Hepatocyte (in vitro differentiated cells): Measurements from ENCODE around the gene MID1. TPM values are rescaled to one million over a fixed set of nuclear protein-coding genes. Genes with fewer than 3 reads are reported as not detected.

Experiments
- DNase-seq: peaks from one replicate; pipeline ENCODE4 v3.0.0-alpha.2; 2016; ENCODE audit warnings: low spot score
- H2AFZ ChIP-seq: fragments of 200-600 bp; sonication (generic); 2 replicates; pipeline ENCODE4 v1.6.0; 2016; ENCODE audit warnings: antibody characterized with exemption, mild to moderate bottlenecking
- H3K27ac ChIP-seq: fragments of 200-600 bp; sonication (generic); 2 replicates; pipeline ENCODE4 v1.5.1; 2016; ENCODE audit warnings: mild to moderate bottlenecking
- H3K27me3 ChIP-seq: fragments of 200-600 bp; sonication (generic); 2 replicates; pipeline ENCODE4 v1.6.1; 2016
- H3K36me3 ChIP-seq: fragments of 200-600 bp; sonication (generic); replicated peaks from 2 replicates; pipeline ENCODE4 v1.5.1; 2016; ENCODE audit warnings: low read depth; ENCODE audit not compliant: insufficient read depth
- H3K4me1 ChIP-seq: fragments of 200-600 bp; sonication (generic); 2 replicates; pipeline ENCODE4 v1.5.1; 2016; ENCODE audit warnings: mild to moderate bottlenecking, moderate library complexity; ENCODE audit not compliant: insufficient read depth
- H3K4me2 ChIP-seq: fragments of 200-600 bp; sonication (generic); 2 replicates; pipeline ENCODE4 v1.6.0; 2016
- H3K4me3 ChIP-seq: fragments of 200-600 bp; sonication (generic); 2 replicates; pipeline ENCODE4 v1.5.1; 2016; ENCODE audit warnings: mild to moderate bottlenecking
- H3K79me2 ChIP-seq: fragments of 200-600 bp; sonication (generic); 2 replicates; pipeline ENCODE4 v1.6.0; 2017; ENCODE audit warnings: mild to moderate bottlenecking
- H3K9me2 ChIP-seq: fragments of 200-600 bp; sonication (generic); replicated peaks from 2 replicates; pipeline ENCODE4 v1.6.0; 2017; ENCODE audit warnings: mild to moderate bottlenecking; ENCODE audit not compliant: insufficient read depth
- H3K9me3 ChIP-seq: fragments of 200-600 bp; sonication (generic); 2 replicates; pipeline ENCODE4 v1.5.1; 2016; ENCODE audit warnings: low read depth, mild to moderate bottlenecking
- H4K20me1 ChIP-seq: fragments of 200-600 bp; sonication (generic); 2 replicates; pipeline ENCODE4 v1.6.0; 2016; ENCODE audit warnings: mild to moderate bottlenecking; ENCODE audit not compliant: insufficient read depth, poor library complexity, severe bottlenecking
- CTCF ChIP-seq: fragments of 200-600 bp; sonication (generic); IDR thresholded peaks from 2 replicates; pipeline ENCODE4 v1.5.1; 2016; ENCODE audit warnings: antibody characterized with exemption, mild to moderate bottlenecking; ENCODE audit not compliant: poor library complexity
- EZH2 ChIP-seq: fragments of 200-600 bp; sonication (generic); IDR thresholded peaks from 2 replicates; pipeline ENCODE4 v1.6.1; 2016; ENCODE audit warnings: antibody characterized with exemption, mild to moderate bottlenecking, borderline replicate concordance
- EZH2phosphoT487 ChIP-seq: fragments of 200-600 bp; sonication (generic); IDR thresholded peaks from one replicate; pipeline ENCODE4 v1.6.1; 2018; ENCODE audit warnings: antibody characterized with exemption, mild to moderate bottlenecking, low read depth, moderate library complexity; ENCODE audit not compliant: unreplicated experiment, severe bottlenecking
- WGBS: methylation state at CpG from one replicate; pipeline ENCODE4 v1.1.6; 2016; ENCODE audit warnings: low lambda C conversion rate; ENCODE audit errors: missing lambda C conversion rate; 5-methylcytosine and 5-hydroxymethylcytosine counted together
- polyA plus RNA-seq: library from polyadenylated mRNA; unstranded; fragments of >200 nt; fragmentation: Nextera tagmentation; extraction: Ambion mirVana; gene quantifications from 2 replicates; pipeline ENCODE4 v1.2.1, GENCODE V29; 2016
- total RNA-seq: library from RNA; depleted of rRNA; stranded (reverse); fragments of >200 nt; gene quantifications from 2 replicates; pipeline ENCODE4 v1.2.3, GENCODE V29; 2014

The MID1 gene
- 21.1 and 23.0 TPM in 2 replicates for total RNA-seq
- 21.3 and 25.9 TPM in 2 replicates for polyA plus RNA-seq

- peak within 1 kb of the TSS; percentile 62 for H3K4me3 ChIP-seq
- peak; percentile 78 for DNase-seq
Observed at GRCh38 chrX:10620121-10620699, at the start of gene MID1. Gene MID1, minus strand, starts transcription at chrX:10620585. Its CDS starts 53,038 bp downstream, at chrX:10567547.

GRCh38 chrX:10667143-10667542 lies 46.8 kb upstream of the MID1 start:
- no peaks in the 10 kb centered on the region for H3K9me2 ChIP-seq
- WGBS: 58% methylated on average over 1 of the region's 1 CpG
- no peaks in the 10 kb centered on the region for H3K4me1 ChIP-seq
- H3K36me3 ChIP-seq: no peaks in the 10 kb centered on the region
- H3K27ac ChIP-seq: no peak overlapping the region
- H2AFZ ChIP-seq: no peak overlapping the region
- no peak for TF ChIP-seq EZH2
- TF ChIP-seq EZH2phosphoT487: no peak
- TF ChIP-seq CTCF: no peak
- H3K4me2 ChIP-seq: no peak overlapping the region
- no peak overlapping the region for H3K4me3 ChIP-seq
- no peak for DNase-seq
- H3K9me3 ChIP-seq: no peaks in the 10 kb centered on the region
- H4K20me1 ChIP-seq: no peaks in the 10 kb centered on the region
- H3K79me2 ChIP-seq: no peaks in the 10 kb centered on the region
- no peaks in the 10 kb centered on the region for H3K27me3 ChIP-seq

More at GRCh38 chrX:10620121-10620699, at the start of gene MID1:
- Histone ChIP-seq H3K9me3 (no peaks in the 10 kb centered on the region), H2AFZ (no peak within 1 kb of the TSS), H3K79me2 (peaks cover 25% of the 10 kb centered on the region), H3K36me3 (no peaks in the 10 kb centered on the region), H3K4me2 (peak within 1 kb of the TSS; percentile 83), H3K9me2 (no peaks in the 10 kb centered on the region), H3K4me1 (peaks cover 16% of the 10 kb centered on the region), H3K27me3 (no peaks in the 10 kb centered on the region), H3K27ac (peak within 1 kb of the TSS; percentile 77), H4K20me1 (peaks cover 3% of the 10 kb centered on the region)
- TF ChIP-seq CTCF (no peak), EZH2phosphoT487 (no peak), EZH2 (no peak)
- 45% methylated on average over 44 of the region's 46 CpGs for WGBS

GRCh38 chrX:10666102-10666501 lies 45.7 kb upstream of the MID1 start:
- H3K9me3 ChIP-seq: no peaks in the 10 kb centered on the region
- H2AFZ ChIP-seq: no peak overlapping the region
- 68% methylated on average over 1 of the region's 1 CpG for WGBS
- H3K4me2 ChIP-seq: no peak overlapping the region
- H3K9me2 ChIP-seq: no peaks in the 10 kb centered on the region
- no peak for DNase-seq
- no peaks in the 10 kb centered on the region for H3K79me2 ChIP-seq
- no peaks in the 10 kb centered on the region for H3K36me3 ChIP-seq
- H3K4me1 ChIP-seq: no peaks in the 10 kb centered on the region
- H3K27me3 ChIP-seq: no peaks in the 10 kb centered on the region
- H3K4me3 ChIP-seq: no peak overlapping the region
- TF ChIP-seq EZH2: no peak
- TF ChIP-seq CTCF: no peak
- TF ChIP-seq EZH2phosphoT487: no peak
- no peak overlapping the region for H3K27ac ChIP-seq
- H4K20me1 ChIP-seq: no peaks in the 10 kb centered on the region
